Left cardiac atrium (tissue), 4 donors: ENCODE results near the gene ARHGDIB. TPM values are rescaled to one million over a fixed set of nuclear protein-coding genes. Genes with fewer than 3 reads are reported as not detected.

Experiments
- ATAC-seq, 2 donors: fragments of 200-7000 bp; cut with Tn5 transposase; one replicate each; pipeline ENCODE4 v1.9.1; 2020; ENCODE audit warnings: mild to moderate bottlenecking in 2 of 2, moderate library complexity in 2 of 2
- DNase-seq: peaks from one replicate; pipeline ENCODE4 v3.0.0-alpha.2; 2020
- intact Hi-C, 2 donors: fragments of 100-400 bp; cut with DNase I; formaldehyde crosslinking; loops; one replicate each; pipeline versions ENCODE4 v1.14.1 to v1.15.1; 2022 to 2023
- total RNA-seq, 2 donors: library from RNA; stranded (reverse); fragmentation: NEBNext Ultra II Directional; extraction: Animal tissue kit (Norgen Biotek cat#: 25700); gene quantifications; one replicate each; pipeline ENCODE4 v1.2.1, GENCODE V29; 2021
- donor health status: DM: no; HTN: yes; CAD: no.
- donor health status: DM: no; HTN: yes; CAD: no; lungs with severe emphysema.
- donor health status: DM: yes; HTN: yes; CAD: no.
- donor health status: Dilated cardiomyopathy.

Gene ARHGDIB
- total RNA-seq, 2 donors from 2014 or later, result 80.0 to 118 TPM

DNA sequence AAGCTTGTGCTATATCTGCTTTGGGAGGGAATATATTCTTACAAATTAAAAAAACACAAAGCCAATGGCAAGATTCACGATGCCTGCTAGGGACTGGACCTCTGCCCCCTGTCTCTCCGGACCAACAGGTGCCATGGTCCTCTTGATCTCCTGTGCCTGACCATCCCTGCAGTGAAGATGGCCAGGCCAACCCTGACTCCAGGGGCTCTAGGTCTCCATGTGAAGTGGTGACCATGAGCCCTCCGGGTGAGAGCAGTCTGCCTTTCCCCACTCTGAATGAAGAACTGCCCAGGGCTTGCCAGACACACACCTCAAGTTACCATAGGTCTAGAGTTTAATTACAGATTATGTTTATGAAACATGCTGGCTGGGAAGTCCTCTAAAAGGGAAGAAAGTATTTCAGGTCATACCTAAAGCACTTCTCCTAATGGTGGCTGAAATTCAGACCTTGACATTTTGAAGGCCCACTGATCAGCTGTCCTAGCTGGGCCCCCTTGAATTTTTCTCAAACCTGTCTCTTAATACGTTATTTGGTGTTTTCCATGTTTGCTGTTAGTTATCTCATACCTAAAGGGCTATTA, 1.4 kb downstream of the ARHGDIB start:
- intact Hi-C loops, result no loop called here
- ATAC-seq, result no peak
- no peak for DNase-seq

DNA sequence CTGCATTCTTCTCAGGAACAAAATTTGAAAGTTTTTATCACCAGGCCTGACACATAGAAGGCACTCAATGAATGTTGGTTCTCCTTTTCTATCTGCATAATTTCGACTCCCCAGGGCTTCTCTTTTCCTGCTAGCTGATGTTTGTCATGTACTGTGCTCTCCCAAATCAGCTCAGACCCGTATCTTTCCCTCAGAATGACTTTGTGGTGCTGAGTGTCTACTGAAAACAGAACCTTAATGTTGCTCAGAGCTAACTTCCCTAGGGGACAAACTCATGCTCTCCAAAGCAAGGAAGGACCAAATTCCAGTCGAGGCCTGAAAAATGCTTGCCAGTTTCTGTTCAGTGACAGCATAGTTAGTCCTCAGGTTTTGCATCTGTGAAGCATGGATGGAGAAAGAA, 1.9 kb downstream of the ARHGDIB start:
- intact Hi-C loops, result no loop called here
- no peak for DNase-seq
- peak; percentile 11 to 21 for ATAC-seq

DNA sequence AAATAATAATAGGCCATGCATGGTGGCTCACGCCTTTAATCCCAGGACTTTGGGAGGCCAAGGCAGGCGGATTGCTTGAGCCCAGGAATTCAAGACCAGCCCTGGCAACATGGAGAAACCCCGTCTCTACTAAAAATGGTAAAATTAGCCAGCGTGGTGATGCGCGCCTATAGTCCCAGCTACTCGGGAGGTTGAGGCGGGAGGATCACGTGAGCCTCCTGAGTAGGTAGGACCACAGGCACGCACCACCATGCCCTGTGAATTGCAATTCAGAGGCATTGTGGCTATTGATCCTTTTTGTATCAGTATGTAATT, 2.3 kb downstream of the ARHGDIB start:
- no peak for DNase-seq
- ATAC-seq, result no peak
- intact Hi-C loops, result no loop called here

DNA sequence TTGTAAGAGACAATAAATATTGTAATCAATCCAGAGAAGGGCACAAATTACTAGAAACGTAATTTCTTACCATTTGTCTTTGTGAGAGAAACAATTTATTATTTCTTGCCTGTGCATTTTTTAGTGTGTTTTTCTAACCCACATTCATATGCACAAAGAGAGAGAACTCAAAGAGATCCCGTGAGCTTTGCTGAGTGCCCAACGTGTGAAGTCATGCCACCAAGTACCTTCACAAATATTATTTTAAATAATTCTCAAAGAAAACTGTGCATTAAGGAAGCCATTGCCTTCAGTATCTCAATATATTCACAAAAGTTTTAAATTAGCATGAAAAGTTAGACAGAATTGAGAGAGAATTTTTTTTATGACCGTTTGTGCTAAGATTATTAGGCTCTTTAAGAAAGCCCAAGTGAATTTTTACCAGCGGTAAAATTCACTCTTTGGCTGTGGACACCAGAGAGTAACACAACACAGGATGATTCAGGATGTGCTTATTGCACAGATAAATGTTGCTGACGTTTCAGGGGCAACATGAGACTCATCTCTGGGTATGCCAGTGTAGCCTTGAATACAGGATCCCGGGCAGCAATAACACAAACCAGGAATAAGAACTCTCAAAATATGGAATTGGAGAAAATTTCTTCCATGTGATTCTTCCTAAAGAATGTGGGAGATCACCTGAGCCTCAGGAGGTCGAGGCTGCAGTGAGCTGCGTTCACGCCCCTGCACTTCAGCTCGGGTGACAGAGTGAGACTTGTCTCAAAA, 2.9 kb downstream of the ARHGDIB start:
- no peak for ATAC-seq
- intact Hi-C loops, result no loop called here
- no peak for DNase-seq

DNA sequence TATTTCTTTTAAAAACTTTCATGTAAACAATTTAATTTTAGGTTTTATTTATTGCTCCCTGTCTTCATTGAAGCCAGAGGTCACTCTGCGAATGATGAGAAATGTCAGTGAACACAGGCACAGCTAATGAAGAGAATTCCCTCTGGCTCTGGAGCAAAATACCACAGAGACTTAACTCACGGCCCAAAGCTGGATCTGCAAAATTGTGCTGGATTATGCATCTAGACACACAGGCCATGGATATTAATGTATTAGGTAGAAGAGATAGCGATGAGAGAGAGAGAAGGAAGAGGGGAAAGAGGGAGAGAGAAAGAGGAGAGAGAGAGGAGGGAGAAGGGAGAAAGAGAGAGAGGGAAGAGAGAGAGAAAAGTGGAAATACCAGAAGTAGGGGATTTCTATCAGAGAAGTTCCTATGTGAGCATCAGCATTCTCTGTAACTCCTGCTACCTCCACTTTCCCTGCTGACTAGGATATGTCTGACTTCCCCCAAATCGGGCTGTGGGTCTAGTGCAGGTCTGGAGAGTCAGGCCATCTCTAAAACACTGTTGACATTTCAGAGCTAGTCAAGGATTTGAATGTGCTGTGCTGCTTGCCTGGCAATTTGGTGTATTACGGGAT, 3.7 kb downstream of the ARHGDIB start:
- no peak for ATAC-seq
- intact Hi-C loops, result no loop called here

DNA sequence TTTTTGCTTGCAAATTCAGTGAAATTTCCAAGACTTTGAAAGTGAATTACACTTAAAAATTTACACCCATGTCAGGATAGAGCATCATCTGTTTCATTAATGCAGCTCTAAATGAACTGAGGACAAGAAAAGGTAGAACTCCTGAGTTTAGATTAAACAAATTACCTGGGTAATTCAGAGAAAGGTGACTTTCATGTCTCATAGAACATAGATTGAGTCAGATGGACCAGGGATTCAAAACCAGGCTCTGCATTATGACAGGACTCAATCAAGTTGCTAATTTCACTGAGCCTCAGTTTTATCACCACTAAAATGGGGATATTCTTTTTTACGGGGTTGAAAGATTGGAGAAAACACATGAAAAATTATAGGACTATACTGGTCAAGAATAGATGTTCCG, 4.5 kb downstream of the ARHGDIB start:
- intact Hi-C loops, result no loop called here
- DNase-seq (no peak), ATAC-seq (no peak)

More for the DNA sequence above, 3.7 kb downstream of the ARHGDIB start:
- DNase-seq, result no peak

DNA sequence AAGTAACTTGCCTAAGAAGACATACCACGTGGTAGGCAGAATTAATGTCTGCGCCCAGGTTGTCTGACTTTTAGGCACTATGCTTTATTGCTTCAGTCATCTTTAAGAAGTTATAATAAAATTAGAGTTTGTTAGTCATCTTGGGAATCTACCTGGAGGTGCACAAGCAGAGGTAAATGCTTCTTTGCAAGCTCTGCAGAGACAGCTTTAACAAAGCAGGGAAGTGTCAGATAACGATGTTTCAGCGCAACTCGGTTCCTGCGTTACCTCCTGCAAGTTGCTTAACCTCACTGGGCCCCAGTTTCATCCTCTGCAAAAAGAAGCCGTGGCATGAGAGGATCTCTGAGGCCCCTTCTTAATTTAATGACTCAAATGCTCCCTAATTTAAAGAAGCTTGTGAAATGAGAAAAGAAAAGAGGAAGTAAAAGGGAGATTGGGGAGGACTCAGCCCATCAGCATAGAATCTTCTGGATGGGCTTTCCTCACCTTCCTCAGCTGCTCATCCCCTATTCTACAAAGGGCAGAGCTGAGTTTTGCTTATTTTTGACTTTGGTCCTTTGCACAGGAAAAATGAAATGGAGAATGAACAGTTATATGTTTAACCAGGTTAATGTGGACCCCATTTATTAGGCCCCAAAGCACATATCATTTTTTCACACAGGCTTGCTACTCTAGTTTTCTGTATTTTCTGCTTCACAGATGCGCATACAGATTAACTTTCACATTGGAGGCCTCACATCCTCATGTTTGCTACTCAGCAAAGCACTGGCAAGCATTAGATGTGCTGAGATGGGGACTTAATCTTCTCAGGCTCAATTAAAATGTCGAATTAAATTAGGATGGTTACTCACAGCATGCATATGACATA, 5.1 kb downstream of the ARHGDIB start:
- DNase-seq (no peak), ATAC-seq (no peak)
- intact Hi-C loops, result no loop called here

DNA sequence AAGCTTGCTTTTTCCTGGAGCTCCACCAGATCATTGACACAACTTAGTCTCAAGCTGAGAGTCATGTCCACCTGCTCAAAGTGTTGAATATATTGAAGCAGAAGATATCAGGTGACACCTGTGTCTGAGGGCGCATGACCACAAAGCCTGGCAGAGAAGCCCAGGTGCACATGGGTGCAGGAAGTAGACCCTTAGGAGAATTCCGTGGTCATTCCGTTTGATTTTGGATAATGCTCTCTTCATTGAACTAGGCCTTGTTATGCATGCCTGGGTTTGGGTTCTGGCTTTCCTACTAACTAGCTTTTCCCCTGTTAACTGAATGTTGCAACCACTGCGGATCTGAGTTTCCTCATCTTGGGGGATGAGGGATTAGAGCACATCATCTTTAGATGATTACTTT, 7.1 kb downstream of the ARHGDIB start:
- intact Hi-C loops, result loop anchor here in 1 of 2 donors (5.0 kb wide), 1 partner anchor 67 kb away; the partner anchor contains the start of gene MGP
- DNase-seq (no peak), ATAC-seq (no peak)

DNA sequence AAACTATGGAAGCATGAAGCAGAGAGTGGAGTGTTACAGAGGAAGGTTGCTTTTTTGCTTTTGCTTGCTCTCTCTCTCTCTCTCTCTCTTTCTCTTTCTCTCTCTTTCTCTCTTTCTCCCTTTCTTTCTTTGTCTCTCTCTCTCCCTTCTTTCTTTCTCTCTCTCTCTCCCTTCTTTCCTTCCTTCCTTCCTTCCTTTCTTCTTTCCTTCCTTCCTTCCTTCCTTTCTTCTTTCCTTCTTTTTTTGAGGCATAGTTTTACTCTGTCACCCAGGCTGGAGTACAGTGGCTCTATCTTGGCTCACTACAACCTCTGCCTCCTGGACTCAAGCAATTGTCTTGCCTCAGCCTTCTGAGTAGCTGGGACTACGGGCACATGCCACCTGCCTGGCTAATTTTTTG, 7.6 kb downstream of the ARHGDIB start:
- DNase-seq (no peak), ATAC-seq (no peak)
- intact Hi-C loops, result loop anchor here in 1 of 2 donors (5.0 kb wide), 1 partner anchor 66 kb away; the partner anchor contains the start of gene MGP

DNA sequence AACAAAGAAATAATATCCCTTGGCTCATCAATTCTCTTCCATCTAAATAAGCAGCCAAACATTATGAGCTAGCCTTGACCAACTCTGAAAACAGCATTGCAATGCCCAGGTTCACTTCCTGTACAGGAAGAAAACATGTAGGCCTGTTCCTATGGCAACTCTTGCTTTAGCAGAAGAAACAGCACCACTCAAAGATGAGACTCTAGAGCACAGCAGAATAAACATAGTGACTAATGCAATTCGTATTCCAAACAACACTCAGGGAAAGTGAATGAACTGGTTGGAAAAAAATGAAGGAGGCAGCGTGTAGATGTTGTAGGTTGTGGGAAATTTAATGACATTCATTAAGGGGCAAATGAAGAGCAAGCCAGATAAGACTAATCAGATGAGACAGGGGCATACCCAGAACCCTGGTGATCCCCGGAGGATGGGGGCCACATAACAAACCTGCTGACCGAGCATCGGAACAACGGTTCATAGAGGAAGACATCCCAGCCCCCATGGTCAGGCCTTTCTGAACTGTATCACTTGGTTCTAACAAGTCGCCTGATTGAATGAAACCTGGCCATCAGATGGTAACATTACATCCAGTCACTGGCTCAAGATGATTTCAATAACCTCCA, 9.0 kb downstream of the ARHGDIB start:
- intact Hi-C loops, result loop anchor here in 1 of 2 donors (5.0 kb wide), 1 partner anchor 65 kb away; the partner anchor contains the start of gene MGP
- DNase-seq, result no peak
- ATAC-seq, result peak; percentile 62 to 91

DNA sequence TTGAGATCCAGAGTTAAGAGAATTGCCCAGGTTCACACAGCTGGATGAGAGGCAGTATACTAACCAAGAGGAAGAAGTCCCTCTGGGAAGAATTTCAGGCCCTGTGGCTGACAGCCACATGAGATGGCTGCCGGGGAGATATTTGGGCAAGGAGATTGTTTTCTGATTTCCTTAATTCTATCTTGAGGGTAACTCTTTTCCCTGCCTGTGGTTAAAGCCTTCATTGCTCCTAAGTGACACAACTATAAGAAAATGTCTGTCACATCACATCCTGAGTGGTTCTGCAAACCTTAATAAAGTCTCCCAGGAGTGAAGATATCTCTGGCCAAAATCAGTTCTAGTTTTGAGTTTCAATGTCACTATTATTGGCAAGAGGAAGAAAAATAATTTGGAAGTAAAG, 9.6 kb downstream of the ARHGDIB start:
- no peak for DNase-seq
- intact Hi-C loops, result loop anchor here in 1 of 2 donors (5.0 kb wide), 1 partner anchor 65 kb away; the partner anchor contains the start of gene MGP
- no peak for ATAC-seq

DNA sequence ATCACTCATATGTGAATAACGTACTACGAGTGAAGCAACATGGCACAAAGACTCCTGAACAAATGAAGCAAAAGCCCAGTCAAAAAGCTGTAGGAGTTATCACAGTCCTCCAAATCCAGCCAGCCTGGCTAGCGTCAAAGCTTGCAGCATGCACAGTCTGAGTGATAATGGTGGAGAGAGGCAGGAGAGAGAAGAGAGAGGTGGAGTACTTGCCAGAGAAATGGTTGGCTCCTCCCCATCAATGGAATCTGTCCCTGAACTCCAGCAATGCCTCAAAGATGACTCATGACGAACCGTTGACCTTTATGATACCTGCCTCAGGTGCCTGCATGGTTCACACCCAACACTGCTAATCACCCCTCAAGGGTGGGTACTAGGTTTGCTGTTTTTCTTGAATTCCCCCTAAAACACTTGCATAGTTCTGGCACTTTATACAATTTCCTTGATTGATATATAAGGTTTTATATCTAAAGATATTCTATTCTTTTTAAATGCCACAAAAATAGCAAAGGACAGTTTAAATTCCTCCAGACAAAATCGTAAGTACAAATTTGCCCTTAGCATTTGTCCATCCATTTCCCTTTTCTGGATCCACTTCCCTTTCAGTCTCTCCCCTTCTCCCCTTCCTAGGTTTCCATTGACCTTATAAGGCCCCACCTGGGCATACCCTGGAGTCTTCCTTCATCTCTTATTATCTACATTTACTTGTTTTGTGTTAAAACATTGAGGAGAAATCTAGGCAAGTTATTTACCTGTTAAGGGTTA, 10.2 kb downstream of the ARHGDIB start:
- ATAC-seq (peak in 1 of 2 donors; percentile 35), DNase-seq (no peak)
- intact Hi-C loops, result loop anchor here in 1 of 2 donors (5.0 kb wide), 1 partner anchor 64 kb away; the partner anchor contains the start of gene MGP

DNA sequence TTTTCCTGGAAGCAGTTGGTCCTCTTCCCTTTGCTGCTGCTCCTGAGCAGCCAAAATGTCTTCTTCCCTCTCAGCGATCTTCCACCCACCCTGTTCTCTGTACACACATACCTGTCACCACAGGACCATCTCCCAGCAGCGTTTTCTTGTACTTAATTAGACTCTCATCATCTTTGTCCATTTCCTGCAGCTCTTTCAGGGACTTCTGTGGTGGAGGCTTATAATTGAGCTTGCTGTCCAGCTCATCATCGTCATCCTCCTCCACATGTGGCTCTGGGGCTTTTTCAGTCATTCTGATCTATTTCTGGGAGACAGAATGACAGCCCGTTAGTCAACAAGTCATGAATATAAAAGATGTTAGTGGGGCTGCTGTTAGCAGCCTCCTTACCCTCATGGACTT, 11.0 kb downstream of the ARHGDIB start:
- DNase-seq, result no peak
- intact Hi-C loops, result loop anchor here in 1 of 2 donors (5.0 kb wide), 1 partner anchor 63 kb away; the partner anchor contains the start of gene MGP
- ATAC-seq, result no peak

DNA sequence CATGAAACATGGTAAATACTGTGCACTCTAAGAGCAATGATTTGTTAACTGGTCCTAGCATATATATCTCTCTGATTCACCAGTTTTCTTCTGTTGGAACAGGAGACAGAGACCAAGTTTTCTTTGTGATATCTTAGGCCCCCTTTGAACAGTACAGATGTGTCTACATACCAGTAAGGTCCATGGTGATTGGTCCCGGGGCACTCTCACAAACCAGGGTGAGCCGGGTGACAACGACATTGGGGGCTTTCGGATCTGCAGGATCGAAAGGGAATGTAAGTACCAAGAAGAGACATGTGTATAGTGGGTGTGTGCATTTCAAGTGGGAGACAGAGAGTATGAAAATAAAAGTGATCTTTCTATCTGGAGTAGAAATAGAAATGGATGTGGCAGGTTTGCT, 11.8 kb downstream of the ARHGDIB start:
- intact Hi-C loops, result loop anchor here in 1 of 2 donors (5.0 kb wide), 1 partner anchor 62 kb away; the partner anchor contains the start of gene MGP
- DNase-seq, result no peak
- ATAC-seq, result no peak

DNA sequence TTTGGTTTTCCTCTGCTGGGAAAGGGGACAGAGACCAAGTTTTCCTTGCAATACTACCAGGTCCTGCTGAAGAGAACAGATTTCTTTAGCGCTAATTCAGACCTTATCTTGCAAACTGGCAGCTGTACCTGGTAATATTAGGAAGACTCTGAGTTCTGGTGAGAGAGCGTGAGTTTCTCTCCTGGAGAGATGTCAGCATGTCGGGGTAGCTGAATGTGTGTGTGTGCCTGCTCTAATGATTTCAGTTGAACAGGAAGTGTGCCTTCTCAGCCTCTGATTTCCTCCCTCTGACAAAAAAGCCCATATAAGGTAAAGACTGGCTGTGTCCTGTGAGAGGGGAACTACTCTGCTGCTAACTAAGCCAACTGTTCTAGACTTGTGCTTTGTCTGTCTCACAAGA, 12.7 kb downstream of the ARHGDIB start:
- intact Hi-C loops, result no loop called here

DNA sequence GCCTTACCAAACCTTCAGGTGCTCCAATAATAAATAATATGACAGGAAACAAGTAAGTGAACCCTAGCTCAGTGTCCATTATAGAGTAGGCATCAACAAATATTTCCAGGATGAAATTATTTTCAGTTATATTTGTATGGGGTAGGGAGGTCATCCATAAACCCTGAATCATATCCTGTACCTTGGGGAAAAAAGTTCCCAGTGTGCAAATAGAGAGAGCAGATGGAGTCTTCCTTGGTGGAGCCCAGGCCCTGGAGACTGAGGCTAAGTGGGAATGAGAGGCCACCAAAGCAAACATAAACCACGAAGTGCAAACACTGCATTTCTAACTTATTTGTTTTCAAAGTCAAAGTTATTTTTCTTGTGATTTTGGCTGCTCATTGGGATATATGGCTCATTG, 14.5 kb downstream of the ARHGDIB start:
- DNase-seq, result no peak
- ATAC-seq, result no peak
- intact Hi-C loops, result no loop called here

More for the DNA sequence above, 12.7 kb downstream of the ARHGDIB start:
- DNase-seq, result no peak
- ATAC-seq, result peak; percentile 87 to 93

DNA sequence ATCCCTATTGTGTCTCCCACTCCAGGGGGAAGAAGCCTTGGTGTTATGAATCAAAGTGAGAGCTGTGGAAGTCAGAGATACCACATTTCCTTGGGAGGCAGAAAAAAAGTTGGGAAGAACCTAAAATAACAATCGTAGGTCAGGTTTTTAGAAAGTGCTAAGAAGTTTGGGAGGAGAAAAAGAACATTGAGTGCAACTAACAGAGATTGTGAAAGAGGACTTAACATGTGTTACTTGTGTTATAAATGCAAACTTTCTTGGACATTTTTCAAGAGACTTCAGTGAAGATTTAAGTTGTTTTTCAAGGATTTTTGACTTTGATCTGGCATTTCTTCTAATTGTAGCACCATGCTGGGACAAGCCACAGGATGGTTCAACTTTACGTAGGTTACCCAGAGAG, 15.2 kb downstream of the ARHGDIB start:
- DNase-seq, result no peak
- intact Hi-C loops, result no loop called here
- ATAC-seq, result no peak
